Skeletal muscle satellite cell (primary cell): Measurements from ENCODE around the gene FLNB.

Source experiments
- H3K27me3 ChIP-seq: 2 replicates; pipeline ENCODE4 v1.7.0; 2013; ENCODE audit warnings: low read length; ENCODE audit not compliant: control insufficient read depth, insufficient read depth
- H3K36me3 ChIP-seq: 2 replicates; pipeline ENCODE4 v1.7.0; 2013; ENCODE audit warnings: mild to moderate bottlenecking, control low read depth, low read length; ENCODE audit not compliant: insufficient read depth
- H3K4me1 ChIP-seq: 2 replicates; pipeline ENCODE4 v1.7.0; 2013; ENCODE audit warnings: low read length; ENCODE audit not compliant: control insufficient read depth, insufficient read depth
- H3K4me2 ChIP-seq: 2 replicates; pipeline ENCODE4 v1.7.0; 2013; ENCODE audit warnings: mild to moderate bottlenecking, low read length
- H3K4me3 ChIP-seq: 2 replicates; pipeline ENCODE4 v1.7.0; 2013; ENCODE audit warnings: low read length
- H3K9ac ChIP-seq: 2 replicates; pipeline ENCODE4 v1.7.0; 2013; ENCODE audit warnings: mild to moderate bottlenecking, low read depth, low read length, moderate library complexity
- H3K9me3 ChIP-seq: replicated peaks from 2 replicates; pipeline ENCODE4 v1.7.0; 2013; ENCODE audit warnings: mild to moderate bottlenecking, control low read depth, low read length

The FLNB gene

DNA sequence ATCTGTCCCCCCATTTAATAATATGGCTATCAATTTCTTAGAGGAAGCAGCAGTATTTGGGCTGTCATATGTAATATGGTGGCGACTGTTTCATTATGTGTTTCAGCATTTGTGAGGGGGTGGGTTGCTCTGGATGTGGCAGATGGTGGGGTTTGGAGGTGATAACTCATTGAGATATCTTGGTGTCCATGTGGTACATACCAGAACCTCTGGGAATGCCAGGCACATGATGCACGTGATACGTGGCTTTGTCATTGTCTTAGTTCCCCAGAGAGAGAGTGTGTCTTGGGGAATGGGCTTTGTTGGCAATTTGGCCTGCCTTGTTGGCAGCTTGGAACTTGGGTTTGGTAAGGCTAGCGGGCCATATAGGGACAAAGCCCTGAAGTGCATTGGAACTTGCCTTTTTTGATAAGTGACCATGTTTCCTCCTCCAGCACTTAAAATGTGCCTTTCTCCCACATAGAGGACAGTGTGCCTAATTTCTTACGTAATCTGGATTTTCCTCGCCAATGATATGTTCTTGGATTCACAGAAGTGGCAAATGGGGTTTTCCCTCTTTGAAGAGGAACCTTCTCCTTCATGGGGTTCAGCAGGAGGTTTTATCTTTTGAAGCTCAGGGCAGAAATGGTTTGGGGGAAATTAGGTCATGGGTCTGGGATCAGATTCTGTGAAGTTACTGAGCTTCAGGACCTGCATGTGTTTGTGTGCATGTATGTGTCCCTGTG, 123.0 kb downstream of the FLNB start:
- Histone ChIP-seq H3K36me3 (peaks cover 8% of the 10 kb centered on the region), H3K9ac (no peak overlapping the region), H3K4me2 (no peak overlapping the region), H3K27me3 (no peaks in the 10 kb centered on the region), H3K4me1 (no peaks in the 10 kb centered on the region), H3K4me3 (no peak overlapping the region), H3K9me3 (no peaks in the 10 kb centered on the region)

DNA sequence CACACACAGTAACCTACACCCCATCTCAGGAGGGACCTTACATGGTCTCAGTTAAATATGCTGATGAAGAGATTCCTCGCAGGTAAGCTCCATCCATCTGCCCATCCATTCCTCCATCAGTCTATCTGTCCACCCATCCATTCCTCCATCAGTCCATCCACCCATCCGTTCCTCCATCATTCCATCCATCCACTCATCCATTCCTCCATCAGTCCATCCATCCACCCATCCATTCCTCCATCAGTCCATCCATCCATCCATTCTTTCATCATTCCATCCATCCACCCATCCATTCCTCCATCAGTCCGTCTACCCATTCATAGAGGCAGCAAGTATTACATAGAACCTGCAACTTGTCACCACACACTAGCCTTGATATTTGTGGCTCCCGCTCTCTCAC, 124.6 kb downstream of the FLNB start:
- no peak overlapping the region for H3K9ac ChIP-seq
- no peaks in the 10 kb centered on the region for H3K27me3 ChIP-seq
- no peaks in the 10 kb centered on the region for H3K4me1 ChIP-seq
- H3K9me3 ChIP-seq, result no peaks in the 10 kb centered on the region
- no peak overlapping the region for H3K4me3 ChIP-seq
- H3K4me2 ChIP-seq, result no peak overlapping the region
- peaks cover 19% of the 10 kb centered on the region for H3K36me3 ChIP-seq

DNA sequence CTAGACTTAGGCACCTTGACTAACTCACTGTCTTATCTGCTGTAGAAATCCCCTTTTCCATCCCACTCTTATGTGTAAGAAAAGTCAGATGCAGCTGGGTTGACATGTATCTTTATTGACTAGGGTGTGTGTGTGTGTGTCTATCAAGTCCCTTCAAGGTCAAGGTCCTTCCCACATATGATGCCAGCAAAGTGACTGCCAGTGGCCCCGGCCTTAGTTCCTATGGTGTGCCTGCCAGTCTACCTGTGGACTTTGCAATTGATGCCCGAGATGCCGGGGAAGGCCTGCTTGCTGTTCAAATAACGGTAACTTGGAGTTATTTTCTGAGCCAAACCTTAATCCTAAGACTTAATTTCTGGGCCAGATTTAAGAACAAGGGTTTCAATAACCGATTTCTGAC, 126.2 kb downstream of the FLNB start:
- Histone ChIP-seq H3K4me1 (no peaks in the 10 kb centered on the region), H3K4me2 (no peak overlapping the region), H3K36me3 (peaks cover 31% of the 10 kb centered on the region), H3K4me3 (no peak overlapping the region), H3K9me3 (no peaks in the 10 kb centered on the region), H3K27me3 (no peaks in the 10 kb centered on the region), H3K9ac (no peak overlapping the region)

DNA sequence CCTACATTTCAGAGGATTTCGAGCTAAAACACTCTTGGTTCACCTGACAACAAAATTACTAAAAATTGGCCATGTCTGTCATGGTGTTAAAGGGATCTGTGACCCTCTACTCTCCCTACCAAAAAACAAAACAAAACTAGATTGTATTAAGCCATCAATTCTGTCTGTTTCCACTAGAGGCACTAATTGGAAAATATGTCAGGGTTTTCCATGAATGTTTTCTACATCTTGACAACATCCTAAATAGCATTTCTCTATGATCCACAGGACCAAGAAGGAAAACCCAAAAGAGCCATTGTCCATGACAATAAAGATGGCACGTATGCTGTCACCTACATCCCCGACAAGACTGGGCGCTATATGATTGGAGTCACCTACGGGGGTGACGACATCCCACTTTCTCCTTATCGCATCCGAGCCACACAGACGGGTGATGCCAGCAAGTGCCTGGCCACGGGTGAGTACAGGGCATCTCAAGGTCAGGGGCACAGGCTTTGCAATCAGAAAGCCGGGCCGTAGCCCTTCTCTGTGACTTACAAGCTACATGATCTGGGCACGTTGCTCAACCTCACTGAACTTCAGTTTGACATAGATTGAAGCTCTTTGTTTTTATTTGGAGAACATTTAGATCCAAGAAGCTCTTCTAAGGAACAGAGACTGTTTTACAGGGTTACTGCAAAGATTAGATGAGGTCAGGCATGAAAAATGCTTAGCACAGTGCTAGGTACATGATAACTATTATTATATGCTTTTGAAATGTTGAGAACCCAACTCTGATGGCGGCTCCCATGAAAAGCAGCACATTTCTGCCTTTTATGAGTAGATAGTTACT, 127.7 kb downstream of the FLNB start:
- H3K9ac ChIP-seq, result no peak overlapping the region
- H3K4me1 ChIP-seq, result no peaks in the 10 kb centered on the region
- H3K36me3 ChIP-seq, result peaks cover 38% of the 10 kb centered on the region
- no peak overlapping the region for H3K4me3 ChIP-seq
- no peaks in the 10 kb centered on the region for H3K9me3 ChIP-seq
- no peaks in the 10 kb centered on the region for H3K27me3 ChIP-seq
- no peak overlapping the region for H3K4me2 ChIP-seq

DNA sequence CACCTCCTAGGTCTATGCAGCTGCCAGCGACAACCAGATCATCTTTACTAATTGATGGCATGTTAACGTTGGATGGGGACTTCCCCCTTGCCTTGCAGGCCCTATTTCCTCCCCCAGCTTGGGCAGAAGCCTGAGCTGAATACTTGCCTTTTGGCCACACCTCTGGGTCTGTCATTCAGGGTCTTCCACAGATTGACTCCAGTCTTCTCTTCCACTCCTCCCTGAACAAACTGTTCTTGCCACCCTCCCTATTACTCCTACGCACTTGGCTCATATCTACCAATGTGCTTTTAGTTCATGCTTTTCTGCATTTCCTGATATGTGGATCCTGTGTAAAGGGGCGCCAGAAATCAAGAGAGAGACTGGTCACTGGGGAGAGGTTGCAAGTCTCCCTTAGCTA, 129.1 kb downstream of the FLNB start:
- no peak overlapping the region for H3K4me2 ChIP-seq
- H3K9me3 ChIP-seq, result no peaks in the 10 kb centered on the region
- H3K27me3 ChIP-seq, result no peaks in the 10 kb centered on the region
- peaks cover 43% of the 10 kb centered on the region for H3K36me3 ChIP-seq
- H3K4me3 ChIP-seq, result no peak overlapping the region
- H3K9ac ChIP-seq, result no peak overlapping the region
- H3K4me1 ChIP-seq, result no peaks in the 10 kb centered on the region

DNA sequence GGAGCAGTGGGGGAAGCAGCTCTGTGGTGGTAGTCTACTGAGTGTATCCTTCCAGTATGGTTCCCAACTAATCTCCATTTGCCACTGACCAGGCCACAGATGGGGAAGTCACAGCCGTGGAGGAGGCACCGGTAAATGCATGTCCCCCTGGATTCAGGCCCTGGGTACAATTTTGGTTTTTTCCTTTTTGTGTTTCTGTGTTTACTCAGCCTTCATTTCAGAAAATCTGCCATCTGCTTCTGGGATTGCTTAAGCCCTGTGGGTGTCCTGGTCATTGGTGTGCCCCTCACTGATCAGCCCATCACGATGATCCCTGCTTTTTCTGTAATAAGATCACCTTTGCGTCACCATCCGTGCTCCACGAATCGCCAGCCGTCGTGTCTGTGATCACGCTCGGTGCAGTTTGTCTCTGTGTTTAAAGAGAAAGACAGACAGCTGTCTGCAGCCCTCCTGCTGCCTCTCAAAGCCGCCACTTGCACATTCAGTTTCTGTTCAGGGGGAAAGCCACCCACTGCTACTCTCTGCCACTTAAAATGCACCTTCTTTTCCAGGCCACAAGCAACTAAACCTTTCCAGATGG, 133.6 kb downstream of the FLNB start:
- Histone ChIP-seq H3K4me1 (no peaks in the 10 kb centered on the region), H3K4me3 (no peak overlapping the region), H3K27me3 (no peaks in the 10 kb centered on the region), H3K36me3 (peaks cover 42% of the 10 kb centered on the region), H3K9me3 (no peaks in the 10 kb centered on the region), H3K4me2 (no peak overlapping the region), H3K9ac (no peak overlapping the region)

DNA sequence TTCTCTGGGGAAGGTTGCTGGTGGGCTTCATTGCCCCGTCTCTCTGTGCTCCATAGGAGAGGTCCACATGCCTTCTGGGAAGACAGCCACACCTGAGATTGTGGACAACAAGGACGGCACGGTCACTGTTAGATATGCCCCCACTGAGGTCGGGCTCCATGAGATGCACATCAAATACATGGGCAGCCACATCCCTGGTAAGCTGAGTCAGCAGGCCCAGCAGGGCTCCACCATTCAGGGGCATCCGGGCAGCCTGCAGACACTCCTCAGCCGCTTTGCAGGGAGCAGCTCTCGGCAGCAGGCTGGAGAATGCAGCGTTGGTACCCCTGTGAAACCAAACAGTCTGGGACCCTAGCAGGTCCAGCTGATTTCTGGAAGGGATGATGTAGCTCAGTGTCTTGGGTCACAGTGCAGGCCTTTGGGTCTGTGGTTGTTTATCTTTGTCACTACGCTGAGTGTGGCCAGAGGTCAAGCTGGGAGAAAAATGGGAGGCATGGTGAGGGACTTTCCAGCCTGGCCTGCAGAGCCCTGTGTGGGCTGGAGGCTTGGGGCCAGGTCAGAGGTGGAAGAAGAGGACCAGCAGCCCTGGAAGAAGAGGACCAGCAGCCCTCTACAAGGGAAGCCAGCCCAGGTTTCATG, 135.3 kb downstream of the FLNB start:
- no peak overlapping the region for H3K4me2 ChIP-seq
- H3K9ac ChIP-seq, result no peak overlapping the region
- no peaks in the 10 kb centered on the region for H3K27me3 ChIP-seq
- H3K4me3 ChIP-seq, result no peak overlapping the region
- H3K4me1 ChIP-seq, result no peaks in the 10 kb centered on the region
- no peaks in the 10 kb centered on the region for H3K9me3 ChIP-seq
- H3K36me3 ChIP-seq, result peaks cover 35% of the 10 kb centered on the region

DNA sequence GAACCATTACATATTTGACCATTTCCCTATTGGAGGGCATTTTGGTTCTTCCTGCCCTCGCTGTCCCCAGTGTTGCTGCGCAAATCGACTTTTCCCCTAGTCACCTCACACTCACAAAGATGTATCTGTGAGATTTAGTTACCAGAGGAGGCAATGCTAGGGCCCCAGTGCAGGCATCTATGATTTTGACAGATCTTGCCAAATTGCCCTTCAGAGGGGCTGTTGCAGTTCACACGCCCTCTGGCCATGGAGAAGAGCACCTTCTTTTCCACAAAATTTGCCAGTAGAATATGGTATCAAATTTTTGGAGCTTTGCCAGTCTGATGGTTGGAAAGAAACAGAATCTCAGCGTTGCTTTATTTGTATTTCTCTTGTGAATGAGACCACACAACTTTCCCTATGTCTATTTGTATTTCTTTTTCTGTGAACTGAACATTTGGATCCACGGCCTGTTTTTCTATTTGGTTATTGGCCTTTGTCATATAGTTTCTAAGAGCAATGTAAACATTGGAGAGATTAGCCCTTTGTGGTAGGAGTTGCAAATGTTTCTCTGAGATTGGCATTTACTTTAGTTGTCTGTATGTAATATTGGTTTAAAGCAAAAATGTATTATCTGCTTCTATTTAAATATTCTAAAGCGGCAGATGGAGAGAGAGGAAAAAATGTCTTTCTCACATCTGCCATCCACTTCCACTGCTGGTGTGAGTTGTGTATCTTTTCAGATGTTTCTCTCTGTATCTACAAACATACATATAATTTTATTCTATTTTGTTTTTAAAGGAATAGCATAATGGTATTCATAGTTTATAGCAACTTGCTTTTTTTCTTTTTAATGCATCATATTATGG, 136.5 kb downstream of the FLNB start:
- Histone ChIP-seq H3K4me3 (no peak overlapping the region), H3K4me1 (no peaks in the 10 kb centered on the region), H3K9me3 (no peaks in the 10 kb centered on the region), H3K27me3 (no peaks in the 10 kb centered on the region), H3K36me3 (peaks cover 35% of the 10 kb centered on the region), H3K9ac (no peak overlapping the region), H3K4me2 (no peak overlapping the region)

DNA sequence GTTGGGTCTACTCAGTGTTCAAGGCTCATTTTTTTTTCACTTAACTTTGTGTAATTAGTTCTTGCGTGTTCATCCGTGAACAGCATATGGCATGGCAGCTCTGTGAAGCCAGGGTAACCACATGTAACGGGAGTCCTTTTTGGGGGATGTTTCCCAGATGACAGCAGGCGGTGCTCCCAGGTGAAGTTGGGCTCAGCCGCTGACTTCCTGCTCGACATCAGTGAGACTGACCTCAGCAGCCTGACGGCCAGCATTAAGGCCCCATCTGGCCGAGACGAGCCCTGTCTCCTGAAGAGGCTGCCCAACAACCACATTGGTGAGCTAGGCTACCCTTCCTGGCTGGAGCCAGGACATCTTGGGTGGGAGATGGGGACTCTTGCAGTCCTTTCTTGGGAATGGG, 139.8 kb downstream of the FLNB start:
- no peaks in the 10 kb centered on the region for H3K27me3 ChIP-seq
- no peak overlapping the region for H3K4me2 ChIP-seq
- H3K4me3 ChIP-seq, result no peak overlapping the region
- H3K9me3 ChIP-seq, result no peaks in the 10 kb centered on the region
- peaks cover 39% of the 10 kb centered on the region for H3K36me3 ChIP-seq
- H3K9ac ChIP-seq, result no peak overlapping the region
- H3K4me1 ChIP-seq, result no peaks in the 10 kb centered on the region

DNA sequence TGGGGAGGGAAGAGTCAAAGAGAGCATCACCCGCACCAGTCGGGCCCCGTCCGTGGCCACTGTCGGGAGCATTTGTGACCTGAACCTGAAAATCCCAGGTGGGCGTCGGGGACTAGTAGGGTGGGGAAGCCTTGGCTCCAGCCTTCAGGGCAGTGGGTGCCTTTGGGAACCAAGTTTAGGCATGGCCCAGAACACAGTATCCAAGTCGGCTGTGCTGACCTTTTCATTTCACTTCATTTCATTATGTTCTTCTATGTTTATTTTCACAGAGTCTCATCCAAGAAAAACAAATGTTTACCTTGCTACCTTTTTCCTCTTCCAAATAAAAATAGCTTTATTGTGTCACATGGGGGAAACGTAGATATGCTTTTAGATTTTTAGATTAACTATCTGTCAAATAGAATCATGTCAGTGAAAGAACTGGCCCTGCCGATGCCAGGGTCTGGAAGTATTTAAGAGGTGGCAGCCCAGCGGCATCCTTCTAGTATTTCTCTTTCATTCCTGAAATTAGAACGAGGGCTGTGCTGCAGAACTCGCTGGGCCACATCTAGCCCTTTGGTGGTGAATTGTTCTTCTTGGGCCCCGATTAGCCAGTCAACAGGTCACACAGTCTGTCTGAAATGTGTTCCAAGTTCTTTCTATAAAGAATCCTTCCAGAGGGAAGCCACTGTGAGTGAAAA, 142.0 kb downstream of the FLNB start:
- H3K27me3 ChIP-seq, result no peaks in the 10 kb centered on the region
- H3K9ac ChIP-seq, result no peak overlapping the region
- H3K4me3 ChIP-seq, result no peak overlapping the region
- no peak overlapping the region for H3K4me2 ChIP-seq
- peaks cover 37% of the 10 kb centered on the region for H3K36me3 ChIP-seq
- H3K9me3 ChIP-seq, result no peaks in the 10 kb centered on the region
- no peaks in the 10 kb centered on the region for H3K4me1 ChIP-seq
